Thoracic aorta (tissue), 2 donors: ENCODE measurements around the gene SLC20A1. TPM values are rescaled to one million over a fixed set of nuclear protein-coding genes. Genes with fewer than 3 reads are reported as not detected.

Experiments
- ATAC-seq: fragments of 150-250 bp; one replicate; pipeline ENCODE4 v1.8.0; 2017; ENCODE audit warnings: low read depth; ENCODE audit not compliant: insufficient number of reproducible peaks, low FRiP score
- DNase-seq: peaks from one replicate; pipeline ENCODE4 v3.0.0-alpha.2; 2020; ENCODE audit warnings: low spot score
- H3K27ac ChIP-seq, 2 donors: fragments of 200-600 bp; sonication (generic); 1 replicate in 1 of 2; 2 replicates in 1 of 2; pipeline ENCODE4 v1.5.1; 2016; ENCODE audit warnings: mild to moderate bottlenecking in 2 of 2, moderate library complexity in 2 of 2
- H3K27me3 ChIP-seq: fragments of 200-600 bp; sonication (generic); replicated peaks from 2 replicates; pipeline ENCODE4 v1.6.0; 2016; ENCODE audit warnings: mild to moderate bottlenecking; ENCODE audit not compliant: insufficient read depth
- H3K36me3 ChIP-seq: fragments of 200-600 bp; sonication (generic); one replicate; pipeline ENCODE4 v1.5.1; 2016
- H3K4me1 ChIP-seq, 2 donors: fragments of 200-600 bp; sonication (generic); 1 replicate in 1 of 2; 2 replicates in 1 of 2; pipeline versions ENCODE4 v1.5.1 to v1.6.0; 2016; ENCODE audit warnings: low read depth in 2 of 2, mild to moderate bottlenecking in 1 of 2; ENCODE audit not compliant: control insufficient read depth in 1 of 2
- H3K4me3 ChIP-seq: fragments of 200-600 bp; sonication (generic); 2 replicates; pipeline ENCODE4 v1.5.1; 2016; ENCODE audit warnings: mild to moderate bottlenecking
- H3K9me3 ChIP-seq: fragments of 200-600 bp; sonication (generic); 2 replicates; pipeline ENCODE4 v1.5.1; 2016
- total RNA-seq, 2 donors: library from RNA; depleted of rRNA; stranded (reverse); fragments of >200 nt; gene quantifications; one replicate each; pipeline versions ENCODE4 v1.1.0 to v1.2.3, GENCODE V29; 2016
- TF ChIP-seq, protein P1 (sequence below): fragments of 200-600 bp; sonication (generic); IDR thresholded peaks from one replicate; pipeline ENCODE4 v1.5.1; 2019; ENCODE audit warnings: antibody characterized with exemption

Gene SLC20A1
- total RNA-seq, 2 donors from 2014 or later: 62.3 to 146 TPM

GRCh38 chr2:112648081-112648480 is 2.3 kb downstream of the SLC20A1 start:
- TF ChIP-seq, protein P1, sequence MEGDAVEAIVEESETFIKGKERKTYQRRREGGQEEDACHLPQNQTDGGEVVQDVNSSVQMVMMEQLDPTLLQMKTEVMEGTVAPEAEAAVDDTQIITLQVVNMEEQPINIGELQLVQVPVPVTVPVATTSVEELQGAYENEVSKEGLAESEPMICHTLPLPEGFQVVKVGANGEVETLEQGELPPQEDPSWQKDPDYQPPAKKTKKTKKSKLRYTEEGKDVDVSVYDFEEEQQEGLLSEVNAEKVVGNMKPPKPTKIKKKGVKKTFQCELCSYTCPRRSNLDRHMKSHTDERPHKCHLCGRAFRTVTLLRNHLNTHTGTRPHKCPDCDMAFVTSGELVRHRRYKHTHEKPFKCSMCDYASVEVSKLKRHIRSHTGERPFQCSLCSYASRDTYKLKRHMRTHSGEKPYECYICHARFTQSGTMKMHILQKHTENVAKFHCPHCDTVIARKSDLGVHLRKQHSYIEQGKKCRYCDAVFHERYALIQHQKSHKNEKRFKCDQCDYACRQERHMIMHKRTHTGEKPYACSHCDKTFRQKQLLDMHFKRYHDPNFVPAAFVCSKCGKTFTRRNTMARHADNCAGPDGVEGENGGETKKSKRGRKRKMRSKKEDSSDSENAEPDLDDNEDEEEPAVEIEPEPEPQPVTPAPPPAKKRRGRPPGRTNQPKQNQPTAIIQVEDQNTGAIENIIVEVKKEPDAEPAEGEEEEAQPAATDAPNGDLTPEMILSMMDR: no peak

DNA sequence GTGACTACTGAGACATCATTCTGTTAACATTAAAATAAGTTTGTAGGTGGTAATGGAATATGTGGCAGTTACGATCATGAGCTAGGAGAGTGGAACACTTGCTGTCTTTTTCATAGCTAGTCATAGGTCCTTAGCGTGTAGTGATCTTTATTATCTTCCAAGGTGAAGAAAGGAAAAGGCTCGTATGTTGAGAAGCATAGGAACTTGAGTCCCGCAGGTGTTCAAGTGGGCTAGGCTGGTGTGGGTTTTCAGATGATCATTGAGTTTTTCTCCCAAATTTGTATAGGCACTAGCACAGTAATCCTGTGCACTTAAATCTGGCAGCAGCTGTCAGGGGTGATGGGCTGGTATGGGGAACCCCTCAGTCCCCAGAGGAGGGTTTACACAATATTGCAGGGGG is 10.9 kb downstream of the SLC20A1 start:
- Histone ChIP-seq H3K4me1 (no peaks in the 10 kb centered on the region), H3K9me3 (no peaks in the 10 kb centered on the region), H3K27ac (no peak overlapping the region), H3K36me3 (peaks cover 59% of the 10 kb centered on the region), H3K4me3 (no peak overlapping the region), H3K27me3 (no peaks in the 10 kb centered on the region)
- DNase-seq: no peak
- ATAC-seq: no peak
- TF ChIP-seq, protein P1: no peak

More at GRCh38 chr2:112648081-112648480, 2.3 kb downstream of the SLC20A1 start:
- ATAC-seq: no peak
- Histone ChIP-seq H3K27ac (no peak overlapping the region), H3K4me3 (peak overlapping the region; percentile 95), H3K27me3 (no peaks in the 10 kb centered on the region), H3K4me1 (peaks cover 14 to 47% of the 10 kb centered on the region in 2 donors), H3K9me3 (no peaks in the 10 kb centered on the region), H3K36me3 (peaks cover 15% of the 10 kb centered on the region)
- DNase-seq: no peak

DNA sequence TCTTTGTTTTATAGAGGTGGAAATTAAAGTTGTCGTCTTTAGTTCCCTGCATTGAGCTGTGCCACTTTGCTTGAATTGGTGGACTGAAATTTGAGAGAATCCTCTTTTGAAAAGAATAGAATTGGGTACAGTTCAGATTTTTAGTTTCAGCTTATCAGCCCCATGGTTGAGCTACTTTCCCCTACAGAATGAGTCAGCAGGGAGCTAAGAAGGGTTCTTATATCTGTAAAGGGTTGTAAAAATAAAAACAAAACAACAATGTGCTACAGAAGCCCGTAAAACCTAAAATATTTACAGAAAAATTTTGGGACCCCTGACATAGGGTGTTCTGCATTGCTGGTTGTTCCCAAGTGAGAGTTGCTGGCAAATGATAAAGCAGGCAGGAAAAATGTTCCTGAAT is 12.6 kb downstream of the SLC20A1 start:
- Histone ChIP-seq H3K4me3 (no peak overlapping the region), H3K36me3 (peaks cover 58% of the 10 kb centered on the region), H3K27me3 (no peaks in the 10 kb centered on the region), H3K9me3 (no peaks in the 10 kb centered on the region), H3K27ac (no peak overlapping the region), H3K4me1 (no peaks in the 10 kb centered on the region)
- TF ChIP-seq, protein P1: no peak
- no peak for ATAC-seq
- DNase-seq: no peak

DNA sequence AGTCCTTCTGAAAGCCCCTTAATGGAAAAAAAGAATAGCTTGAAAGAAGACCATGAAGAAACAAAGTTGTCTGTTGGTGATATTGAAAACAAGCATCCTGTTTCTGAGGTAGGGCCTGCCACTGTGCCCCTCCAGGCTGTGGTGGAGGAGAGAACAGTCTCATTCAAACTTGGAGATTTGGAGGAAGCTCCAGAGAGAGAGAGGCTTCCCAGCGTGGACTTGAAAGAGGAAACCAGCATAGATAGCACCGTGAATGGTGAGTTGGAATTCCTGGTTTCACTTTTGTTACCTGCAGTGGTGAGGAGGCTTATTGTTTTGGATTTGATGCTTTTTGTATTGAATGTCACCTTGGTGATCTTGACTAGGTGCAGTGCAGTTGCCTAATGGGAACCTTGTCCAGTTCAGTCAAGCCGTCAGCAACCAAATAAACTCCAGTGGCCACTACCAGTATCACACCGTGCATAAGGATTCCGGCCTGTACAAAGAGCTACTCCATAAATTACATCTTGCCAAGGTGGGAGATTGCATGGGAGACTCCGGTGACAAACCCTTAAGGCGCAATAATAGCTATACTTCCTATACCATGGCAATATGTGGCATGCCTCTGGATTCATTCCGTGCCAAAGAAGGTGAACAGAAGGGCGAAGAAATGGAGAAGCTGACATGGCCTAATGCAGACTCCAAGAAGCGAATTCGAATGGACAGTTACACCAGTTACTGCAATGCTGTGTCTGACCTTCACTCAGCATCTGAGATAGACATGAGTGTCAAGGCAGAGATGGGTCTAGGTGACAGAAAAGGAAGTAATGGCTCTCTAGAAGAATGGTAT is 13.3 kb downstream of the SLC20A1 start:
- no peak overlapping the region for H3K27ac ChIP-seq
- no peaks in the 10 kb centered on the region for H3K27me3 ChIP-seq
- ATAC-seq: no peak
- H3K4me3 ChIP-seq: no peak overlapping the region
- H3K4me1 ChIP-seq: no peaks in the 10 kb centered on the region
- peaks cover 62% of the 10 kb centered on the region for H3K36me3 ChIP-seq
- H3K9me3 ChIP-seq: no peaks in the 10 kb centered on the region
- TF ChIP-seq, protein P1: no peak
- DNase-seq: no peak

- no peak overlapping the region for H3K4me3 ChIP-seq
Observed at GRCh38 chr2:112660138-112660537, 14.4 kb downstream of the SLC20A1 start.

More at GRCh38 chr2:112660138-112660537, 14.4 kb downstream of the SLC20A1 start:
- TF ChIP-seq, protein P1: no peak
- DNase-seq (no peak), ATAC-seq (no peak)
- Histone ChIP-seq H3K4me1 (no peaks in the 10 kb centered on the region), H3K27me3 (no peaks in the 10 kb centered on the region), H3K27ac (no peak overlapping the region), H3K9me3 (no peaks in the 10 kb centered on the region), H3K36me3 (peaks cover 55% of the 10 kb centered on the region)
